HG03354 (cell line): ENCODE data around the gene RCVRN.

ENCODE experiments used
- ATAC-seq: cut with Tn5 transposase; IDR thresholded peaks from one replicate; pipeline ENCODE4 v1.9.1; 2021; ENCODE audit warnings: mild to moderate bottlenecking; ENCODE audit not compliant: unreplicated experiment, poor library complexity, severe bottlenecking

RCVRN gene

GRCh38 chr17:9862220-9862619, 42.9 kb downstream of the RCVRN start:
- no peak for ATAC-seq

GRCh38 chr17:9860851-9861250, 44.2 kb downstream of the RCVRN start:
- ATAC-seq = no peak

GRCh38 chr17:9859781-9860180, 45.3 kb downstream of the RCVRN start:
- no peak for ATAC-seq

- no peak for ATAC-seq
Observed at GRCh38 chr17:9855036-9855435, 50.0 kb downstream of the RCVRN start.

- no peak for ATAC-seq
Observed at GRCh38 chr17:9854255-9854654, 50.8 kb downstream of the RCVRN start.

- no peak for ATAC-seq
Observed at GRCh38 chr17:9850151-9850550, 54.9 kb downstream of the RCVRN start.
